NCI-H510A (cell line): ENCODE results near the gene TAF1D.

ENCODE experiments used
- DNase-seq: peaks from one replicate; lab custom pipeline; 2025; lab: John Stamatoyannopoulos, UW

The TAF1D gene

GRCh38 chr11:93720522-93720921, 20.8 kb downstream of the TAF1D start:
- no peak for DNase-seq

- no peak for DNase-seq
These were observed 22.0 kb downstream of the TAF1D start for GRCh38 chr11:93719310-93719709.

- no peak for DNase-seq
These were observed 23.2 kb downstream of the TAF1D start for GRCh38 chr11:93718057-93718563.

GRCh38 chr11:93717501-93717900, 23.8 kb downstream of the TAF1D start:
- DNase-seq = no peak

- no peak for DNase-seq
These were observed 25.4 kb downstream of the TAF1D start for GRCh38 chr11:93715797-93716396.

GRCh38 chr11:93712678-93713077, 28.6 kb downstream of the TAF1D start:
- DNase-seq = no peak

DNA sequence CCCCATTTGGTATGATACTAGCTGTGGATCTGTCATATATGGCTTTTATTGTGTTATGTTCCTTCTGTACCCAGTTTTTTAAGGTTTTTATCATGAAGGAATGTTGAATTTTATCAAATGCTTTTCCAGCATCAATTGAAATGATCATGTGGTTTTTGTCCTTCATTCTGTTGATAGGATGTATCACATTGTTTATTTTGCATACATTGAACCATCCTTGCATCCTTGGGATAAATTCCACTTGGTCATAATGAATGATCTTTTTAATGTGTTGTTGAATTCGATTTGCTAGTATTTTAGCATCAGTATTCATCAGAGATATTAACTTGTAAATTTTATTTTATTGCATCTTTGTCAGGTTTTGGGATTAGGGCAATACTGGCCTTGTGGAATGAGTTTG, 31.1 kb downstream of the TAF1D start:
- DNase-seq = no peak

DNA sequence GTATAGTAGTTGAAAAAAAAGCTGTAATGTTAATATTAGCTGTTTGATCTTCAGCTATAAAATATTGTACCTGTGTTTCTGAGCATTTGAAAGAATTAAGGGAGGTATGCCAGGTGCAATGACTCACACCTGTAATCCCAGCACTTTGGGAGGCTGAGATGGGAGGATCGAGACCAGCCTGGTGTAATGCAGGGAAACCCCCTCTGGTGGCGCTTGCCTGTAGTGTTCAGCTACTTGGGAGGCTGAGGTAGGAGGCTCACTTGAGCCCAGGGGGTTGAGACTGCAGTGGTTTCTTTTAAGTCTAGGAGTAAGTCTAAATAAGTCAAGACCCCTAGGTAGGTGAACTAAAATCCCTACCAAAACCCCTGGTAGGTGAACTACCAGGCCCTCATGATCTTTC, 37.1 kb downstream of the TAF1D start:
- DNase-seq = no peak

- DNase-seq = no peak
These were observed 40.5 kb downstream of the TAF1D start for GRCh38 chr11:93700830-93701229.

GRCh38 chr11:93697611-93698010, 43.7 kb downstream of the TAF1D start:
- no peak for DNase-seq

DNA sequence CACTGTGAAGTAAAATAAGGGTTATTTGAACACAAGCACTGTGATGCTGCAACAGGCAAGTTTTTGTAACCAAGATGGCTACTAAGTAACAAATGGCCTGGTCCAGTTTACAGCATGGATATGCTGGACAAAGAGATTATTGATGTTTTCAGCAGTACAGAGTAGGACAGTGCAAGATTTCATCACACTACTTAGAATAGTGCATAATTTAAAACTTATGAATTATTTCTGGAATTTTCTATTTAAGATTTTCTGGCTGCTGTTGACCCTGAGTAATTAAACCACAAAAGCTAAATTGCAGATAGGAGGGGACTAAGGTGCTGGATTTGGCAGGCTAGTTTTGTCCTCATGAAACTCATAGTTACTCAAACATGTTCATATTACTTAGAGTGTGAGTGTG, 46.7 kb downstream of the TAF1D start:
- no peak for DNase-seq

DNA sequence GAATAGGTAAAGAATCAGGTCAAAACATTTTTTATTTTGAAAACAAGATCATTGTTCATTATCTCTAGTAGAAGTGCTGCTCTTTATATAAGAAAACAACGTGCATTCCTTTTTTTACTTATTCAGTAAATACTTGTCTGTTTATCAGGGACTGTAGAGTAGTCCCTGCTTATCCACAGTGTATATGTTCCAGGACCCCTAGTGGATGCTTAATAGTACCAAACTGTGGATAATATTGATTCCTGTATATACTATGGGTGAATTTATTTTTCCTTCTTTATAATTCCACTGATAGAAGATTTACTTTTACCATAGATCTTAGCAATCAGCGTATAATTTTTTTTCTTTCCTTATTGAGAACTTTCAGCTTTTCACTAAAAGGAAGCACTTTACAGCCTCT, 47.2 kb downstream of the TAF1D start:
- no peak for DNase-seq

- no peak for DNase-seq
These were observed 52.1 kb downstream of the TAF1D start for GRCh38 chr11:93689240-93689639.

- no peak for DNase-seq
These were observed 54.5 kb downstream of the TAF1D start for GRCh38 chr11:93686812-93687211.

- DNase-seq = no peak
These were observed 55.1 kb downstream of the TAF1D start for GRCh38 chr11:93686226-93686625.
